Fibroblast of pulmonary artery (primary cell): ENCODE results near the gene DIPK1A.

Source experiments
- DNase-seq: peaks from one replicate; pipeline ENCODE4 v3.0.0-alpha.2; 2010; ENCODE audit warnings: low read depth
- H3K4me3 ChIP-seq: replicated peaks from 2 replicates; pipeline ENCODE4 v1.5.1; 2011; ENCODE audit warnings: low read depth, mild to moderate bottlenecking, control low read depth, low read length, moderate library complexity
- CTCF ChIP-seq: IDR thresholded peaks from 2 replicates; pipeline ENCODE4 v1.5.1; 2011; ENCODE audit warnings: mild to moderate bottlenecking, control low read depth, low read length, inconsistent platforms; ENCODE audit errors: missing control alignments

Gene DIPK1A

GRCh38 chr1:92797961-92798360 is 163.3 kb downstream of the DIPK1A start:
- no peak for TF ChIP-seq CTCF
- peak; percentile 39 for DNase-seq
- no peak overlapping the region for H3K4me3 ChIP-seq

- no peak for TF ChIP-seq CTCF
- DNase-seq, result no peak
- H3K4me3 ChIP-seq, result no peak overlapping the region
These were observed 164.0 kb downstream of the DIPK1A start for GRCh38 chr1:92797297-92797696.

GRCh38 chr1:92795166-92795565 is 166.1 kb downstream of the DIPK1A start:
- H3K4me3 ChIP-seq, result no peak overlapping the region
- DNase-seq, result peak; percentile 58
- TF ChIP-seq CTCF, result no peak

- DNase-seq, result no peak
- no peak overlapping the region for H3K4me3 ChIP-seq
- TF ChIP-seq CTCF, result no peak
These were observed 168.9 kb downstream of the DIPK1A start for GRCh38 chr1:92792340-92792782.
